ENCODE data around the gene SLAMF9.

The SLAMF9 gene

GRCh38 chr1:159915571-159916241 lies 38.3 kb downstream of the SLAMF9 start:
- H3K4me3 ChIP-seq (ENCODE audit: low read length), result no peak overlapping the region
- no peak overlapping the region for H3K27ac ChIP-seq (ENCODE audit: low read length)
- H3K9me2 ChIP-seq (replicated peaks; ENCODE audit: insufficient read depth, low read length), result no peaks in the 10 kb centered on the region
- H3F3A ChIP-seq (ENCODE audit: insufficient read depth, low read length), result no peaks in the 10 kb centered on the region; the same call in 1 of the 2 replicates
- peaks cover 17% of the 10 kb centered on the region for H3K4me1 ChIP-seq (ENCODE audit: low read length)
- H2AFZ ChIP-seq (ENCODE audit: low read length), result no peak overlapping the region
- H3K9me3 ChIP-seq (replicated peaks; ENCODE audit: insufficient read depth, low read length), result no peaks in the 10 kb centered on the region
- H3K27me3 ChIP-seq (replicated peaks; ENCODE audit: insufficient read depth, low read length), result no peaks in the 10 kb centered on the region
- TF ChIP-seq EZH2 (optimal IDR thresholded peaks at IDR 0.05; ENCODE audit: low read depth, low read length) (no peak), CTCF (IDR thresholded peaks at IDR 0.05; ENCODE audit: low read length) (no peak), EZH2phosphoT487 (IDR thresholded peaks at IDR 0.05; ENCODE audit: low read length) (no peak)
- no peak for DNase-seq
- H3K36me3 ChIP-seq (replicated peaks; ENCODE audit: insufficient read depth, low read length), result peaks cover 10% of the 10 kb centered on the region
- H4K20me1 ChIP-seq (ENCODE audit: insufficient read depth, low read length), result no peaks in the 10 kb centered on the region
- peaks cover 14% of the 10 kb centered on the region for H3K79me2 ChIP-seq (ENCODE audit: low read length)
- H3K9ac ChIP-seq (ENCODE audit: low read length), result no peak overlapping the region
- no peak overlapping the region for H3K4me2 ChIP-seq (ENCODE audit: low read depth, low read length)

- no peak overlapping the region for H3K4me2 ChIP-seq (ENCODE audit: low read depth, low read length)
- H3K9me3 ChIP-seq (replicated peaks; ENCODE audit: insufficient read depth, low read length), result no peaks in the 10 kb centered on the region
- TF ChIP-seq CTCF (IDR thresholded peaks at IDR 0.05; ENCODE audit: low read length), result no peak
- TF ChIP-seq EZH2 (optimal IDR thresholded peaks at IDR 0.05; ENCODE audit: low read depth, low read length), result no peak
- no peak for TF ChIP-seq EZH2phosphoT487 (IDR thresholded peaks at IDR 0.05; ENCODE audit: low read length)
- no peak for DNase-seq
- H2AFZ ChIP-seq (ENCODE audit: low read length), result no peak overlapping the region
- H3K79me2 ChIP-seq (ENCODE audit: low read length), result peaks cover 2% of the 10 kb centered on the region; the same call in 1 of the 2 replicates
- H3K36me3 ChIP-seq (replicated peaks; ENCODE audit: insufficient read depth, low read length), result peaks cover 8% of the 10 kb centered on the region
- no peak overlapping the region for H3K9ac ChIP-seq (ENCODE audit: low read length)
- no peaks in the 10 kb centered on the region for H4K20me1 ChIP-seq (ENCODE audit: insufficient read depth, low read length)
- H3K4me3 ChIP-seq (ENCODE audit: low read length), result no peak overlapping the region
- H3K27me3 ChIP-seq (replicated peaks; ENCODE audit: insufficient read depth, low read length), result no peaks in the 10 kb centered on the region
- H3F3A ChIP-seq (ENCODE audit: insufficient read depth, low read length), result no peaks in the 10 kb centered on the region; the same call in 1 of the 2 replicates
- peaks cover 26% of the 10 kb centered on the region for H3K4me1 ChIP-seq (ENCODE audit: low read length)
- H3K27ac ChIP-seq (ENCODE audit: low read length), result no peak overlapping the region
- no peaks in the 10 kb centered on the region for H3K9me2 ChIP-seq (replicated peaks; ENCODE audit: insufficient read depth, low read length)
These were observed 39.6 kb downstream of the SLAMF9 start for GRCh38 chr1:159914252-159915018.

- Histone ChIP-seq H3K36me3 (replicated peaks; ENCODE audit: insufficient read depth, low read length) (no peaks in the 10 kb centered on the region; the same call in 1 of the 2 replicates), H2AFZ (ENCODE audit: low read length) (no peak overlapping the region), H4K20me1 (ENCODE audit: insufficient read depth, low read length) (no peaks in the 10 kb centered on the region), H3K9ac (ENCODE audit: low read length) (no peak overlapping the region), H3K4me3 (ENCODE audit: low read length) (no peak overlapping the region), H3K4me1 (ENCODE audit: low read length) (peaks cover 23% of the 10 kb centered on the region), H3K9me2 (replicated peaks; ENCODE audit: insufficient read depth, low read length) (no peaks in the 10 kb centered on the region), H3K79me2 (ENCODE audit: low read length) (no peaks in the 10 kb centered on the region), H3K27me3 (replicated peaks; ENCODE audit: insufficient read depth, low read length) (no peaks in the 10 kb centered on the region), H3K4me2 (ENCODE audit: low read depth, low read length) (no peak overlapping the region), H3F3A (ENCODE audit: insufficient read depth, low read length) (no peaks in the 10 kb centered on the region; the same call in 1 of the 2 replicates), H3K27ac (ENCODE audit: low read length) (no peak overlapping the region), H3K9me3 (replicated peaks; ENCODE audit: insufficient read depth, low read length) (no peaks in the 10 kb centered on the region)
- no peak for DNase-seq
- TF ChIP-seq EZH2phosphoT487 (IDR thresholded peaks at IDR 0.05; ENCODE audit: low read length), result no peak
- no peak for TF ChIP-seq CTCF (IDR thresholded peaks at IDR 0.05; ENCODE audit: low read length)
- TF ChIP-seq EZH2 (optimal IDR thresholded peaks at IDR 0.05; ENCODE audit: low read depth, low read length), result no peak
These were observed 40.4 kb downstream of the SLAMF9 start for GRCh38 chr1:159913451-159914192.

Measured in MM.1S (cell line).